IgD-negative memory B cell (primary cell): ENCODE results near the gene PROC. TPM values are rescaled to one million over a fixed set of nuclear protein-coding genes. Genes with fewer than 3 reads are reported as not detected.

Experiments used
- H3K27ac Mint-ChIP-seq, 3 donors: one replicate each; pipeline ENCODE4 v1.8.0; 2020 to 2022; ENCODE audit warnings: mild to moderate bottlenecking in 3 of 3, mixed read lengths in 3 of 3, moderate library complexity in 1 of 3
- H3K27me3 Mint-ChIP-seq: one replicate; pipeline ENCODE4 v1.8.0; 2021; ENCODE audit warnings: mixed read lengths
- H3K36me3 Mint-ChIP-seq: one replicate; pipeline ENCODE4 v1.8.0; 2020; ENCODE audit warnings: mild to moderate bottlenecking, mixed read lengths
- H3K4me1 Mint-ChIP-seq, 3 donors: one replicate each; pipeline ENCODE4 v1.8.0; 2020 to 2022; ENCODE audit warnings: mixed read lengths in 3 of 3, mild to moderate bottlenecking in 1 of 3
- H3K4me3 Mint-ChIP-seq, 4 donors: one replicate each; pipeline ENCODE4 v1.8.0; 2020 to 2022; ENCODE audit warnings: mild to moderate bottlenecking in 4 of 4, mixed read lengths in 4 of 4, moderate library complexity in 3 of 4
- H3K9me3 Mint-ChIP-seq, 3 donors: one replicate each; pipeline ENCODE4 v1.8.0; 2020 to 2021; ENCODE audit warnings: mixed read lengths in 3 of 3, mild to moderate bottlenecking in 1 of 3
- polyA plus RNA-seq: library from polyadenylated mRNA; unstranded; fragments of 300-500 nt; fragmentation: Illumina TruSeq; gene quantifications from one replicate; pipeline ENCODE4 v1.2.3, GENCODE V29; 2021

The PROC gene
- polyA plus RNA-seq, 1 donor from 2014 or later, result not detected

- Mint-ChIP-seq H3K4me3 (peak overlapping the region in 2 of 4 donors; percentile 22 to 70), H3K27ac (no peak overlapping the region), H3K36me3 (no peaks in the 10 kb centered on the region), H3K4me1 (peaks cover 39 to 43% (median 39%) of the 10 kb centered on the region in 3 donors), H3K9me3 (peaks cover 0 to 7% (median 3%) of the 10 kb centered on the region in 3 donors), H3K27me3 (no peaks in the 10 kb centered on the region)
Measured at GRCh38 chr2:127414638-127415592, 3.3 kb upstream of the PROC start.

GRCh38 chr2:127415593-127416505, 2.4 kb upstream of the PROC start:
- peaks cover 0 to 7% (median 3%) of the 10 kb centered on the region in 3 donors for H3K9me3 Mint-ChIP-seq
- peaks cover 1% of the 10 kb centered on the region for H3K27me3 Mint-ChIP-seq
- peak overlapping the region; percentile 76 to 89 (median 84) for H3K4me3 Mint-ChIP-seq
- no peaks in the 10 kb centered on the region for H3K36me3 Mint-ChIP-seq
- peaks cover 33 to 37% (median 35%) of the 10 kb centered on the region in 3 donors for H3K4me1 Mint-ChIP-seq
- H3K27ac Mint-ChIP-seq, result peak overlapping the region in 2 of 3 donors; percentile 52 to 55

- H3K36me3 Mint-ChIP-seq, result no peaks in the 10 kb centered on the region
- H3K27ac Mint-ChIP-seq, result peak overlapping the region in 2 of 3 donors; percentile 0 to 55
- H3K9me3 Mint-ChIP-seq, result peaks cover 0 to 7% (median 3%) of the 10 kb centered on the region in 3 donors
- H3K4me1 Mint-ChIP-seq, result peaks cover 25 to 32% (median 28%) of the 10 kb centered on the region in 3 donors
- peaks cover 1% of the 10 kb centered on the region for H3K27me3 Mint-ChIP-seq
- H3K4me3 Mint-ChIP-seq, result peak overlapping the region; percentile 76 to 89 (median 84)
Measured at GRCh38 chr2:127416506-127417001, 1.7 kb upstream of the PROC start.

GRCh38 chr2:127417406-127417805, 821 bp upstream of the PROC start:
- H3K36me3 Mint-ChIP-seq, result no peaks in the 10 kb centered on the region
- peaks cover 18 to 27% (median 20%) of the 10 kb centered on the region in 3 donors for H3K4me1 Mint-ChIP-seq
- peaks cover 0 to 7% (median 3%) of the 10 kb centered on the region in 3 donors for H3K9me3 Mint-ChIP-seq
- H3K4me3 Mint-ChIP-seq, result peak overlapping the region in 2 of 4 donors; percentile 75 to 82
- H3K27me3 Mint-ChIP-seq, result peaks cover 6% of the 10 kb centered on the region
- peak overlapping the region in 1 of 3 donors; percentile 55 for H3K27ac Mint-ChIP-seq

DNA sequence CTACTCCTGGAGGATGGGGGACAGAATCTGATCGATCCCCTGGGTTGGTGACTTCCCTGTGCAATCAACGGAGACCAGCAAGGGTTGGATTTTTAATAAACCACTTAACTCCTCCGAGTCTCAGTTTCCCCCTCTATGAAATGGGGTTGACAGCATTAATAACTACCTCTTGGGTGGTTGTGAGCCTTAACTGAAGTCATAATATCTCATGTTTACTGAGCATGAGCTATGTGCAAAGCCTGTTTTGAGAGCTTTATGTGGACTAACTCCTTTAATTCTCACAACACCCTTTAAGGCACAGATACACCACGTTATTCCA, 844 bp downstream of the PROC start:
- Mint-ChIP-seq H3K27me3 (peaks cover 7% of the 10 kb centered on the region), H3K36me3 (no peaks in the 10 kb centered on the region), H3K4me3 (peak overlapping the region in 1 of 4 donors; percentile 60), H3K9me3 (no peaks in the 10 kb centered on the region), H3K27ac (no peak overlapping the region), H3K4me1 (peaks cover 10 to 27% (median 13%) of the 10 kb centered on the region in 3 donors)

DNA sequence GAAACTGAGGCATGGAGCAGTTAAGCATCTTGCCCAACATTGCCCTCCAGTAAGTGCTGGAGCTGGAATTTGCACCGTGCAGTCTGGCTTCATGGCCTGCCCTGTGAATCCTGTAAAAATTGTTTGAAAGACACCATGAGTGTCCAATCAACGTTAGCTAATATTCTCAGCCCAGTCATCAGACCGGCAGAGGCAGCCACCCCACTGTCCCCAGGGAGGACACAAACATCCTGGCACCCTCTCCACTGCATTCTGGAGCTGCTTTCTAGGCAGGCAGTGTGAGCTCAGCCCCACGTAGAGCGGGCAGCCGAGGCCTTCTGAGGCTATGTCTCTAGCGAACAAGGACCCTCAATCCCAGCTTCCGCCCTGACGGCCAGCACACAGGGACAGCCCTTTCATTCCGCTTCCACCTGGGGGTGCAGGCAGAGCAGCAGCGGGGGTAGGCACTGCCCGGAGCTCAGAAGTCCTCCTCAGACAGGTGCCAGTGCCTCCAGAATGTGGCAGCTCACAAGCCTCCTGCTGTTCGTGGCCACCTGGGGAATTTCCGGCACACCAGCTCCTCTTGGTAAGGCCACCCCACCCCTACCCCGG, 1.3 kb downstream of the PROC start:
- Mint-ChIP-seq H3K9me3 (no peaks in the 10 kb centered on the region), H3K4me3 (peak overlapping the region in 1 of 4 donors; percentile 57), H3K27me3 (peaks cover 7% of the 10 kb centered on the region), H3K36me3 (no peaks in the 10 kb centered on the region), H3K4me1 (peaks cover 9 to 27% (median 11%) of the 10 kb centered on the region in 3 donors), H3K27ac (no peak overlapping the region)

GRCh38 chr2:127420039-127420864, 2.0 kb downstream of the PROC start:
- H3K27me3 Mint-ChIP-seq, result peaks cover 8% of the 10 kb centered on the region
- H3K9me3 Mint-ChIP-seq, result no peaks in the 10 kb centered on the region
- H3K4me3 Mint-ChIP-seq, result peak overlapping the region in 1 of 4 donors; percentile 65
- H3K4me1 Mint-ChIP-seq, result peaks cover 6 to 26% (median 11%) of the 10 kb centered on the region in 3 donors
- H3K27ac Mint-ChIP-seq, result no peak overlapping the region
- no peaks in the 10 kb centered on the region for H3K36me3 Mint-ChIP-seq

DNA sequence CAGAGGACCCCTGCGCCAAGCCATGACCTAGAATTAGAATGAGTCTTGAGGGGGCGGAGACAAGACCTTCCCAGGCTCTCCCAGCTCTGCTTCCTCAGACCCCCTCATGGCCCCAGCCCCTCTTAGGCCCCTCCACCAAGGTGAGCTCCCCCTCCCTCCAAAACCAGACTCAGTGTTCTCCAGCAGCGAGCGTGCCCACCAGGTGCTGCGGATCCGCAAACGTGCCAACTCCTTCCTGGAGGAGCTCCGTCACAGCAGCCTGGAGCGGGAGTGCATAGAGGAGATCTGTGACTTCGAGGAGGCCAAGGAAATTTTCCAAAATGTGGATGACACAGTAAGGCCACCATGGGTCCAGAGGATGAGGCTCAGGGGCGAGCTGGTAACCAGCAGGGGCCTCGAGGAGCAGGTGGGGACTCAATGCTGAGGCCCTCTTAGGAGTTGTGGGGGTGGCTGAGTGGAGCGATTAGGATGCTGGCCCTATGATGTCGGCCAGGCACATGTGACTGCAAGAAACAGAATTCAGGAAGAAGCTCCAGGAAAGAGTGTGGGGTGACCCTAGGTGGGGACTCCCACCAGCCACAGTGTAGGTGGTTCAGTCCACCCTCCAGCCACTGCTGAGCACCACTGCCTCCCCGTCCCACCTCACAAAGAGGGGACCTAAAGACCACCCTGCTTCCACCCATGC, 3.0 kb downstream of the PROC start:
- H3K9me3 Mint-ChIP-seq, result no peaks in the 10 kb centered on the region
- H3K4me3 Mint-ChIP-seq, result peak overlapping the region in 2 of 4 donors; percentile 1 to 16
- no peak overlapping the region for H3K27ac Mint-ChIP-seq
- no peaks in the 10 kb centered on the region for H3K36me3 Mint-ChIP-seq
- H3K4me1 Mint-ChIP-seq, result peaks cover 6 to 20% (median 8%) of the 10 kb centered on the region in 3 donors
- peaks cover 8% of the 10 kb centered on the region for H3K27me3 Mint-ChIP-seq

GRCh38 chr2:127421871-127422558, 3.8 kb downstream of the PROC start:
- Mint-ChIP-seq H3K4me1 (peaks cover 6 to 13% (median 6%) of the 10 kb centered on the region in 3 donors), H3K27ac (no peak overlapping the region), H3K4me3 (peak overlapping the region; percentile 12 to 78 (median 35)), H3K36me3 (no peaks in the 10 kb centered on the region), H3K27me3 (peaks cover 8% of the 10 kb centered on the region), H3K9me3 (no peaks in the 10 kb centered on the region)

DNA sequence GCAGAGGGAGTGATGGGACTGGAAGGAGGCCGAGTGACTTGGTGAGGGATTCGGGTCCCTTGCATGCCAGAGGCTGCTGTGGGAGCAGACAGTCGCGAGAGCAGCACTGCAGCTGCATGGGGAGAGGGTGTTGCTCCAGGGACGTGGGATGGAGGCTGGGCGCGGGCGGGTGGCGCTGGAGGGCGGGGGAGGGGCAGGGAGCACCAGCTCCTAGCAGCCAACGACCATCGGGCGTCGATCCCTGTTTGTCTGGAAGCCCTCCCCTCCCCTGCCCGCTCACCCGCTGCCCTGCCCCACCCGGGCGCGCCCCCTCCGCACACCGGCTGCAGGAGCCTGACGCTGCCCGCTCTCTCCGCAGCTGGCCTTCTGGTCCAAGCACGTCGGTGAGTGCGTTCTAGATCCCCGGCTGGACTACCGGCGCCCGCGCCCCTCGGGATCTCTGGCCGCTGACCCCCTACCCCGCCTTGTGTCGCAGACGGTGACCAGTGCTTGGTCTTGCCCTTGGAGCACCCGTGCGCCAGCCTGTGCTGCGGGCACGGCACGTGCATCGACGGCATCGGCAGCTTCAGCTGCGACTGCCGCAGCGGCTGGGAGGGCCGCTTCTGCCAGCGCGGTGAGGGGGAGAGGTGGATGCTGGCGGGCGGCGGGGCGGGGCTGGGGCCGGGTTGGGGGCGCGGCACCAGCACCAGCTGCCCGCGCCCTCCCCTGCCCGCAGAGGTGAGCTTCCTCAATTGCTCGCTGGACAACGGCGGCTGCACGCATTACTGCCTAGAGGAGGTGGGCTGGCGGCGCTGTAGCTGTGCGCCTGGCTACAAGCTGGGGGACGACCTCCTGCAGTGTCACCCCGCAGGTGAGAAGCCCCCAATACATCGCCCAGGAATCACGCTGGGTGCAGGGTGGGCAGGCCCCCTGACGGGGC, 4.6 kb downstream of the PROC start:
- Mint-ChIP-seq H3K27ac (peak overlapping the region in 1 of 3 donors; percentile 17), H3K36me3 (no peaks in the 10 kb centered on the region), H3K9me3 (no peaks in the 10 kb centered on the region), H3K27me3 (peaks cover 8% of the 10 kb centered on the region), H3K4me3 (peak overlapping the region; percentile 53 to 89 (median 81)), H3K4me1 (peaks cover 6 to 10% (median 6%) of the 10 kb centered on the region in 3 donors)

DNA sequence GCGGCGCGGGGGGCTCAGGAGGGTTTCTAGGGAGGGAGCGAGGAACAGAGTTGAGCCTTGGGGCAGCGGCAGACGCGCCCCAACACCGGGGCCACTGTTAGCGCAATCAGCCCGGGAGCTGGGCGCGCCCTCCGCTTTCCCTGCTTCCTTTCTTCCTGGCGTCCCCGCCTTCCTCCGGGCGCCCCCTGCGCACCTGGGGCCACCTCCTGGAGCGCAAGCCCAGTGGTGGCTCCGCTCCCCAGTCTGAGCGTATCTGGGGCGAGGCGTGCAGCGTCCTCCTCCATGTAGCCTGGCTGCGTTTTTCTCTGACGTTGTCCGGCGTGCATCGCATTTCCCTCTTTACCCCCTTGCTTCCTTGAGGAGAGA, 5.2 kb downstream of the PROC start:
- H3K27ac Mint-ChIP-seq, result peak overlapping the region in 2 of 3 donors; percentile 17 to 23
- H3K27me3 Mint-ChIP-seq, result peaks cover 8% of the 10 kb centered on the region
- H3K36me3 Mint-ChIP-seq, result no peaks in the 10 kb centered on the region
- H3K4me3 Mint-ChIP-seq, result peak overlapping the region; percentile 53 to 89 (median 81)
- H3K9me3 Mint-ChIP-seq, result no peaks in the 10 kb centered on the region
- peaks cover 6 to 10% (median 6%) of the 10 kb centered on the region in 3 donors for H3K4me1 Mint-ChIP-seq

GRCh38 chr2:127423880-127424279, 5.7 kb downstream of the PROC start:
- Mint-ChIP-seq H3K4me3 (peak overlapping the region; percentile 53 to 89 (median 81)), H3K27ac (peak overlapping the region in 2 of 3 donors; percentile 17 to 23), H3K27me3 (peaks cover 8% of the 10 kb centered on the region), H3K4me1 (peaks cover 6 to 10% (median 6%) of the 10 kb centered on the region in 3 donors), H3K36me3 (no peaks in the 10 kb centered on the region), H3K9me3 (no peaks in the 10 kb centered on the region)
